NCI-H748 treated with DMSO at 0.1 percent for 48 hours (cell line): ENCODE data around the gene WDPCP.
"Not testable (repeated sequence)": the region's sequence is repeated elsewhere in the genome, so short reads cannot be mapped to it uniquely, and the experiment has no call there.

Experiments
- DNase-seq: peaks from one replicate; lab custom pipeline; 2025; lab: John Stamatoyannopoulos, UW

The WDPCP gene

GRCh38 chr2:63539416-63540162 is 48.7 kb downstream of the WDPCP start:
- no peak for DNase-seq

GRCh38 chr2:63538390-63538789 is 49.9 kb downstream of the WDPCP start:
- DNase-seq: no peak

GRCh38 chr2:63537306-63537705 is 51.0 kb downstream of the WDPCP start:
- DNase-seq: no peak

- DNase-seq: no peak
These were observed 57.5 kb downstream of the WDPCP start for GRCh38 chr2:63530704-63531279.

GRCh38 chr2:63525905-63526304 is 62.4 kb downstream of the WDPCP start:
- no peak for DNase-seq

GRCh38 chr2:63522950-63523349 is 65.3 kb downstream of the WDPCP start:
- no peak for DNase-seq

GRCh38 chr2:63520793-63521192 is 67.5 kb downstream of the WDPCP start:
- no peak for DNase-seq

GRCh38 chr2:63514781-63515180 is 73.5 kb downstream of the WDPCP start:
- no peak for DNase-seq

- DNase-seq: no peak
These were observed 74.0 kb downstream of the WDPCP start for GRCh38 chr2:63514237-63514716.

GRCh38 chr2:63506320-63506719 is 82.0 kb downstream of the WDPCP start:
- DNase-seq: no peak

GRCh38 chr2:63503818-63504217 is 84.5 kb downstream of the WDPCP start:
- no peak for DNase-seq

GRCh38 chr2:63500398-63500797 is 87.9 kb downstream of the WDPCP start:
- DNase-seq: no peak

- no peak for DNase-seq
These were observed 90.7 kb downstream of the WDPCP start for GRCh38 chr2:63497576-63497975.

- no peak for DNase-seq
These were observed 93.3 kb downstream of the WDPCP start for GRCh38 chr2:63494968-63495367.

GRCh38 chr2:63494100-63494499 is 94.2 kb downstream of the WDPCP start:
- no peak for DNase-seq

GRCh38 chr2:63488118-63488713 is 100.1 kb downstream of the WDPCP start:
- DNase-seq: no peak

- DNase-seq: no peak
These were observed 101.4 kb downstream of the WDPCP start for GRCh38 chr2:63486861-63487290.

- DNase-seq: no peak
These were observed 103.4 kb downstream of the WDPCP start for GRCh38 chr2:63484901-63485300.

- DNase-seq: no peak
These were observed 103.8 kb downstream of the WDPCP start for GRCh38 chr2:63484481-63484880.

GRCh38 chr2:63477686-63478085 is 110.6 kb downstream of the WDPCP start:
- DNase-seq: no peak

- not testable (repeated sequence) for DNase-seq
These were observed 119.0 kb downstream of the WDPCP start for GRCh38 chr2:63469313-63469712.

GRCh38 chr2:63465633-63466032 is 122.6 kb downstream of the WDPCP start:
- DNase-seq: no peak

GRCh38 chr2:63463142-63463541 is 125.1 kb downstream of the WDPCP start:
- no peak for DNase-seq
